ENCODE results near the gene NAV2.

The NAV2 gene

DNA sequence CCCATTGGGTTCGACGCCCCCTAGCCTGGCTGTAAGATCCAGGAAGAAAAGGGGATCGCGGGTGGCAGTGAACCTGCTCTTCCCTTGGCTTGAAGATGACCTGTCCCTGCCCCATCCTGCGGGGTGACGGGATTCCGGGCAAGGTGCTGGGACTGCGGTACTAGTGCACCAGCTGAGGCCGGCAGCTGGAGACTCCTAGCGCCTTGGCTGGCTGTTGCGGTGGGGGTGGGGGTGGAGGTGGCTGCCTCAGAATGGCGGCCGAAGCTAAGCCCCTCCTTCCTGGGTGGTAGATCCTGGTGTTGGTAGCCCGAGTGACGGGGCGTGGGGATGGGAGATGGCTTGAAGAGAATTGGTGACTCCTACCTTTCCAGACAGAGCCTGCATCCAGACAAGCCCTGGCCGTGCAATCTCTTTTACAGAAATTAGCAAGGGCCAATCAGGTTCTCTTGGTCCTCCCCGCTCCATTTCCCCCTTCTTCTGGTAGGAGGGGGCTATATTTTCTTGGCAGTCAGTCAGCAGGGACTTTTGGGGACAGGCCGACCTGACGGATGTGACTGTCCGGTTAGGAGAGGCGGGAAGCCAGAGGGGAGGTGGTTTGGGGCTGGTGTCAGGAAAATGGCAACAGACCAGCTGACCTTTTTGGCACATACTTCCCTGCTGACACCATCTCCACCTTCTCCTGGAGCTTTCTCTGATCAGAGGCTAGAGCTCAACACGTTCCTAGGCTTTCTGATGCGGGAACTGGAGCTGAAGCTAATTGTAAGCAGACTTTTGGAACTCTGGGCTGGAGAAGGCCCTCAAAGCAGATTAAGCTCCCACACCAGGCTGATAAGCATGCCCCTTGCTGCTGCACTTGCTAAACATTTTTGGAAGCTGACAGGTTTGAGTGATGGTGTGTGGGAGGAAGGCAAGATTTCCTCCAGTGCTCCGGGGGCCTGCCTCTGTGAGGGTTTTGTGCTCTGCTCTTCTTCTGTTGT is 2.0 kb downstream of the NAV2 start:
- Histone ChIP-seq H3K9me3 (no peaks in the 10 kb centered on the region), H3K36me3 (no peaks in the 10 kb centered on the region), H3K27me3 (peaks cover 89% of the 10 kb centered on the region), H3K27ac (no peak overlapping the region), H3K4me3 (ENCODE audit: low read depth in 1 of 2, low read length in 1 of 2) (no peak overlapping the region), H3K4me1 (ENCODE audit: control insufficient read depth in 1 of 2, insufficient read depth in 1 of 2, low read depth in 1 of 2, low read length in 1 of 2) (peaks cover 20 to 27% of the 10 kb centered on the region in 2 experiments)
- TF ChIP-seq, protein P1, sequence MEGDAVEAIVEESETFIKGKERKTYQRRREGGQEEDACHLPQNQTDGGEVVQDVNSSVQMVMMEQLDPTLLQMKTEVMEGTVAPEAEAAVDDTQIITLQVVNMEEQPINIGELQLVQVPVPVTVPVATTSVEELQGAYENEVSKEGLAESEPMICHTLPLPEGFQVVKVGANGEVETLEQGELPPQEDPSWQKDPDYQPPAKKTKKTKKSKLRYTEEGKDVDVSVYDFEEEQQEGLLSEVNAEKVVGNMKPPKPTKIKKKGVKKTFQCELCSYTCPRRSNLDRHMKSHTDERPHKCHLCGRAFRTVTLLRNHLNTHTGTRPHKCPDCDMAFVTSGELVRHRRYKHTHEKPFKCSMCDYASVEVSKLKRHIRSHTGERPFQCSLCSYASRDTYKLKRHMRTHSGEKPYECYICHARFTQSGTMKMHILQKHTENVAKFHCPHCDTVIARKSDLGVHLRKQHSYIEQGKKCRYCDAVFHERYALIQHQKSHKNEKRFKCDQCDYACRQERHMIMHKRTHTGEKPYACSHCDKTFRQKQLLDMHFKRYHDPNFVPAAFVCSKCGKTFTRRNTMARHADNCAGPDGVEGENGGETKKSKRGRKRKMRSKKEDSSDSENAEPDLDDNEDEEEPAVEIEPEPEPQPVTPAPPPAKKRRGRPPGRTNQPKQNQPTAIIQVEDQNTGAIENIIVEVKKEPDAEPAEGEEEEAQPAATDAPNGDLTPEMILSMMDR (IDR thresholded peaks at IDR 0.05): no peak

DNA sequence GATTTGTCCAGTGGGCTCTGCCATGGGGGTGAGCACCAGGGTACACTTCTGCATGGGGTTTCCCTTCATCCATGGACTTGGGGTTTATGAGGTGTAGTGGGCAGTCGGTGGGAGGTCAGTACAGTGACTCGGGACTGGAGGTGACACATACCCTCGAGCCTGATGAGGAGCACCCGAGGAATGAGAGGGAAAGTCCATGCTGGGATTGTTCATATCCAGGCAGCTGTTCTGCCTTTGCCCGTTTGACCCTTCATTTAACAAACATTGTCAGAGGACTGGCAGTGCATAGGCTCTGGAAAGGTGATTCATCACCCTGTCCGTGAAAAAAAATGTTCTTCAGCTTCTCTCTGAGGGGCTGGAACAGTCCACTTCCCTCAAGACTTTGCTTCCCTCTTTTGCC is 2.7 kb downstream of the NAV2 start:
- Histone ChIP-seq H3K9me3 (no peaks in the 10 kb centered on the region), H3K4me1 (ENCODE audit: control insufficient read depth in 1 of 2, insufficient read depth in 1 of 2, low read depth in 1 of 2, low read length in 1 of 2) (peaks cover 20 to 27% of the 10 kb centered on the region in 2 experiments), H3K27me3 (peaks cover 89% of the 10 kb centered on the region), H3K27ac (no peak overlapping the region), H3K4me3 (ENCODE audit: low read depth in 1 of 2, low read length in 1 of 2) (no peak overlapping the region), H3K36me3 (no peaks in the 10 kb centered on the region)
- TF ChIP-seq, protein P1 (IDR thresholded peaks at IDR 0.05): no peak

DNA sequence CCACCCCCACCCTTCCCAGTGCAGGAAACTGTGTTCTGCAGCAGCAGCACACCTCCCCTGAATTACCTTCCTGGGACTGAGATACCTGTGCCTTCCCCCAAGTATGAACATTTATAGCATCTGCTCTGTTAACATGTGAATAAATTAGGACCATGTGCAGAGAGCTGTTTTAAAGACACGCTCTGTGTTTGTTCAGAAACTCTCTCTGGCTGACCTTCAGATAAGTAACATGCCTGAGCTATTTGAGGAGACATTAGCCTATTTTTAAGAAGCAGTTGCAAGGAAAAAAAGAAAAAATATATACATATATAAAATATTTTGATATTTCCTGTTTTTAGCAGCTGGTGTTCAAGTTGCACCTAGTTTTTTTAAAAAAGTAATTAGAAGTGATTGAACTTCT is 5.4 kb downstream of the NAV2 start:
- H3K9me3 ChIP-seq: no peaks in the 10 kb centered on the region
- H3K4me1 ChIP-seq (ENCODE audit: control insufficient read depth in 1 of 2, insufficient read depth in 1 of 2, low read depth in 1 of 2, low read length in 1 of 2): peaks cover 9 to 15% of the 10 kb centered on the region in 2 experiments
- TF ChIP-seq, protein P1 (IDR thresholded peaks at IDR 0.05): no peak
- H3K4me3 ChIP-seq (ENCODE audit: low read depth in 1 of 2, low read length in 1 of 2): no peak overlapping the region
- no peak overlapping the region for H3K27ac ChIP-seq
- no peaks in the 10 kb centered on the region for H3K36me3 ChIP-seq
- peaks cover 82% of the 10 kb centered on the region for H3K27me3 ChIP-seq

DNA sequence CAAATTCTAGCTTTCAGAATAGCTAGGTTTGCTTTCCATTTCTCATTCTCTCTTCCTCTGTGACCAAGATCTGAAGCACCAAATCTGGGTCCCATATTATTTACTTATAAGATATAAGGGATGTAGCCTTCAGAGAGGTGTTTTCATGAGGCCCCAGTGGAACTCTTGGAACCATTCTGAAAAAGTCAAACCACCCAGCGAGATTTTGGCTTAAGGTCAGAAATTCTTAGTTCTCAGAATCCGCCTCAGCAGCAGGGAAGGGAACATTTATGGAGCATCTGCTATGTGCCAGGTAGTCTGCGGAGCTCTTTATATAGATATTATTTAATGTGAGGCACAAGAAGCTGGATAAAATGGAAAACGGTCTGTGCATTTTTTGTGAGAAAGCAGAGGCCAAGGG is 6.3 kb downstream of the NAV2 start:
- TF ChIP-seq, protein P1 (IDR thresholded peaks at IDR 0.05): no peak
- Histone ChIP-seq H3K36me3 (no peaks in the 10 kb centered on the region), H3K9me3 (no peaks in the 10 kb centered on the region), H3K27ac (no peak overlapping the region), H3K4me1 (ENCODE audit: control insufficient read depth in 1 of 2, insufficient read depth in 1 of 2, low read depth in 1 of 2, low read length in 1 of 2) (peaks cover 0 to 6% of the 10 kb centered on the region in 2 experiments), H3K27me3 (peaks cover 82% of the 10 kb centered on the region), H3K4me3 (ENCODE audit: low read depth in 1 of 2, low read length in 1 of 2) (no peak overlapping the region)

DNA sequence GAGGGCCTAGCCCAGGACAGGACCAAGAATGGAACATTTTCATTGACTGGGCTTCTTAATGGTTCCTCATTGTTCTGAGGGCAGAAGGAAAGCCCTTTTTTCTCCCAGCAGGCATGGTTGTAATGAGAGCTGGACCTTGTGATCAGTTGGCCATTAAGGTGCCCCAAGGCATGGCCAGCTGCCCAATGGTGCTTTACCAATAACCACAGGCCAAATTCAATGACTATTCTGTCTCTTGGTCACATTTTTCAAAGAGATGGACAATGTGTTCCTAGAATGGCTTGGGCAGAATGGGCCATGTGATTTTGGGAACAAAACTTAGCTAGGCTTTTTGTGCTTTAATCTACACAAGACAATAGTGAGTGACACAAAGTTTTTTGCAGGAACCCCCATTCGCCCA is 7.3 kb downstream of the NAV2 start:
- Histone ChIP-seq H3K9me3 (no peaks in the 10 kb centered on the region), H3K4me3 (ENCODE audit: low read depth in 1 of 2, low read length in 1 of 2) (no peak overlapping the region), H3K36me3 (no peaks in the 10 kb centered on the region), H3K27me3 (peaks cover 82% of the 10 kb centered on the region), H3K27ac (no peak overlapping the region), H3K4me1 (ENCODE audit: control insufficient read depth in 1 of 2, insufficient read depth in 1 of 2, low read depth in 1 of 2, low read length in 1 of 2) (no peaks in the 10 kb centered on the region)
- TF ChIP-seq, protein P1 (IDR thresholded peaks at IDR 0.05): no peak

Measured in neutrophil (primary cell).